GM18519 (cell line): ENCODE measurements around the gene CENPC.

Experiments used
- ATAC-seq: cut with Tn5 transposase; IDR thresholded peaks from one replicate; pipeline ENCODE4 v1.9.1; 2021; ENCODE audit warnings: mild to moderate bottlenecking, moderate library complexity; ENCODE audit not compliant: unreplicated experiment, low FRiP score

The CENPC gene

GRCh38 chr4:67545199-67546003 lies at the start of gene CENPC:
Gene CENPC, minus strand, starts transcription at chr4:67545503. Its CDS starts 148 bp downstream, at chr4:67545355.
- peak; percentile 93 for ATAC-seq

- no peak for ATAC-seq
Observed at GRCh38 chr4:67593741-67594175, 48.5 kb upstream of the CENPC start.

- no peak for ATAC-seq
Observed at GRCh38 chr4:67587156-67587555, 41.9 kb upstream of the CENPC start.

- no peak for ATAC-seq
Observed at GRCh38 chr4:67584496-67584895, 39.2 kb upstream of the CENPC start.

GRCh38 chr4:67581913-67582312 lies 36.6 kb upstream of the CENPC start:
- ATAC-seq = no peak

GRCh38 chr4:67581208-67581857 lies 36.0 kb upstream of the CENPC start:
- ATAC-seq = peak; percentile 38

GRCh38 chr4:67580577-67580976 lies 35.3 kb upstream of the CENPC start:
- ATAC-seq = peak; percentile 30

GRCh38 chr4:67576538-67576937 lies 31.2 kb upstream of the CENPC start:
- peak; percentile 44 for ATAC-seq

GRCh38 chr4:67576059-67576466 lies 30.8 kb upstream of the CENPC start:
- no peak for ATAC-seq

- ATAC-seq = peak; percentile 91
Observed at GRCh38 chr4:67575232-67576058, 30.1 kb upstream of the CENPC start.

GRCh38 chr4:67573193-67573592 lies 27.9 kb upstream of the CENPC start:
- no peak for ATAC-seq

GRCh38 chr4:67571975-67572374 lies 26.7 kb upstream of the CENPC start:
- no peak for ATAC-seq

GRCh38 chr4:67570537-67570936 lies 25.2 kb upstream of the CENPC start:
- no peak for ATAC-seq

- ATAC-seq = no peak
Observed at GRCh38 chr4:67568820-67569219, 23.5 kb upstream of the CENPC start.

GRCh38 chr4:67566335-67566734 lies 21.0 kb upstream of the CENPC start:
- ATAC-seq = no peak

GRCh38 chr4:67565284-67565683 lies 20.0 kb upstream of the CENPC start:
- no peak for ATAC-seq

- peak; percentile 42 for ATAC-seq
Observed at GRCh38 chr4:67558493-67558892, 13.2 kb upstream of the CENPC start, which contains the start of gene STAP1. Gene STAP1, plus strand, starts transcription at chr4:67558727. Its CDS starts 83 bp downstream, at chr4:67558810.

GRCh38 chr4:67556436-67556835 lies 11.1 kb upstream of the CENPC start:
- no peak for ATAC-seq

GRCh38 chr4:67555447-67555846 lies 10.1 kb upstream of the CENPC start:
- ATAC-seq = no peak

GRCh38 chr4:67554096-67554495 lies 8.8 kb upstream of the CENPC start:
- no peak for ATAC-seq
